H1 (cell line): ENCODE measurements around the gene ACER1. TPM values are rescaled to one million over a fixed set of nuclear protein-coding genes. Genes with fewer than 3 reads are reported as not detected.

Source experiments
- CTBP2 ChIP-seq: IDR thresholded peaks from 2 replicates; pipeline ENCODE4 v1.7.0; 2011; ENCODE audit warnings: borderline replicate concordance, mild to moderate bottlenecking, moderate library complexity, mixed read lengths, low read length; ENCODE audit not compliant: insufficient read depth, insufficient read length
- E2F6 ChIP-seq: IDR thresholded peaks from 2 replicates; pipeline ENCODE4 v1.6.1; 2012; ENCODE audit warnings: inconsistent platforms
- JUND ChIP-seq: IDR thresholded peaks from 2 replicates; pipeline ENCODE4 v1.6.1; 2011; ENCODE audit warnings: mild to moderate bottlenecking, improper control_type of control experiment, low read length
- polyA plus RNA-seq, 7 experiments: library from polyadenylated mRNA; depleted of rRNA in 3 of 7; stranded (reverse) in 5 of 7; unstranded in 2 of 7; fragments of >200 nt in 5 of 7; fragments of 200-250 nt in 2 of 7; gene quantifications; 1 replicate in 5 of 7; 2 replicates in 1 of 7; 4 replicates in 1 of 7; pipeline versions ENCODE4 v1.2.1 to v1.2.3, GENCODE V29; 2011 to 2013; ENCODE audit warnings: missing spikeins in 2 of 7, mixed read lengths in 2 of 7
- total RNA-seq: library from RNA; stranded (reverse); fragmentation: NEBNext Ultra II Directional; extraction: Animal tissue kit (Norgen Biotek cat#: 25700); gene quantifications from 2 replicates; pipeline ENCODE4 v1.2.1, GENCODE V29; 2021

ACER1 gene
- total and polyA plus RNA-seq, 2 of the 8 experiments (the other 6 are each of a cell fraction or from before 2014, with no cell fraction given): 0.05 TPM; not detected in 1

GRCh38 chr19:6275170-6275744, 58.2 kb downstream of the ACER1 start (continued):
- no peak for TF ChIP-seq CTBP2
- no peak for TF ChIP-seq E2F6
- no peak for TF ChIP-seq JUND
